Measurements from ENCODE around the gene MRTFA. TPM values are rescaled to one million over a fixed set of nuclear protein-coding genes. Genes with fewer than 3 reads are reported as not detected.

Gene MRTFA
- total RNA-seq, 3 donors from 2014 or later: 32.4 to 45.3 (median 35.0) TPM

DNA sequence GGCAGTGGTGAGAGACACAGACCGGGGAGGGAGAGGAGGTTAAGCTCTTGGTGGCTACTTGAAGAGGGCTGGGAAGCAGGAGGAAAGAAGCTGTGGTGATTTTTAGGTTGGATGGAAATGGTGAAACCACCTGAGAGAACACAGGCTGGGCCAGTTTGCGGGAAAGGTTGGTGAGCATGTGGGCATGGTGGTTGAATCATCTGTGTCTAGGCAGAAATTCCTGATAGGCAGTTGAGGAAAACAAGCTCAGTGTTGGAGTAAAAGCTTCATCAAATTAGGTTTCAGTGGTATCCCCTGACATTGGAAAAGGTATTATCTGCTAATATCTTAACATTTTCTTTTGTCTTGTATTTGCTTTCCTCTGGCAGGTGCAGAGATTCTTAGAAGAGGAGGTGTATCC, 270.5 kb downstream of the MRTFA start:
- H3K4me1 ChIP-seq (ENCODE audit: low read depth): peaks cover 3% of the 10 kb centered on the region
- no peak for ATAC-seq
- TF ChIP-seq, protein P1, sequence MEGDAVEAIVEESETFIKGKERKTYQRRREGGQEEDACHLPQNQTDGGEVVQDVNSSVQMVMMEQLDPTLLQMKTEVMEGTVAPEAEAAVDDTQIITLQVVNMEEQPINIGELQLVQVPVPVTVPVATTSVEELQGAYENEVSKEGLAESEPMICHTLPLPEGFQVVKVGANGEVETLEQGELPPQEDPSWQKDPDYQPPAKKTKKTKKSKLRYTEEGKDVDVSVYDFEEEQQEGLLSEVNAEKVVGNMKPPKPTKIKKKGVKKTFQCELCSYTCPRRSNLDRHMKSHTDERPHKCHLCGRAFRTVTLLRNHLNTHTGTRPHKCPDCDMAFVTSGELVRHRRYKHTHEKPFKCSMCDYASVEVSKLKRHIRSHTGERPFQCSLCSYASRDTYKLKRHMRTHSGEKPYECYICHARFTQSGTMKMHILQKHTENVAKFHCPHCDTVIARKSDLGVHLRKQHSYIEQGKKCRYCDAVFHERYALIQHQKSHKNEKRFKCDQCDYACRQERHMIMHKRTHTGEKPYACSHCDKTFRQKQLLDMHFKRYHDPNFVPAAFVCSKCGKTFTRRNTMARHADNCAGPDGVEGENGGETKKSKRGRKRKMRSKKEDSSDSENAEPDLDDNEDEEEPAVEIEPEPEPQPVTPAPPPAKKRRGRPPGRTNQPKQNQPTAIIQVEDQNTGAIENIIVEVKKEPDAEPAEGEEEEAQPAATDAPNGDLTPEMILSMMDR (IDR thresholded peaks at IDR 0.05): no peak
- H3K4me3 ChIP-seq: no peak overlapping the region
- no peak for DNase-seq
- no peaks in the 10 kb centered on the region for H3K9me3 ChIP-seq
- intact Hi-C loops (cut with DNase I, micrococcal nuclease): no loop called here
- H3K36me3 ChIP-seq (ENCODE audit: low read depth): peaks cover 12% of the 10 kb centered on the region

DNA sequence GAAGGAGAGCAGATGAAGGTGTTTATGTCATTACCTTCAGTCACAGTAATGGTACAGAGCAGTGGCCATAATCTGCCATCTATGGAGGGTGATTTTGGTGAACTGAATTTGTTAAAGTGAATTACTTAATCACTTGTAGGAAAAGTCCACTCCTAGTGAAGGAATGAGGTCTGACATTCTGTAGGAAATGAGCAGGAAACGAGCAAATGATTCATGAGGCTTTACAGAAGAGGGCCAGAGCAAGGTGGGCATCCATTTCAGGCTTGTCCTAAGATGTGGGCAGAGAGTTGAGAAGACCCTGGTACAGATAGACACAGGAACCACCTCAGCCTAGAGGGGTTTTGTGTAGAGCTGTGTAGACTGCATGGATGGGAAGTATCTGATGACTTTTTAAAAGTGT, 272.1 kb downstream of the MRTFA start:
- TF ChIP-seq, protein P1 (IDR thresholded peaks at IDR 0.05): no peak
- H3K9me3 ChIP-seq: no peaks in the 10 kb centered on the region
- DNase-seq (no peak), ATAC-seq (no peak)
- H3K36me3 ChIP-seq (ENCODE audit: low read depth): peaks cover 13% of the 10 kb centered on the region
- peaks cover 3% of the 10 kb centered on the region for H3K4me1 ChIP-seq (ENCODE audit: low read depth)
- intact Hi-C loops (cut with DNase I, micrococcal nuclease): no loop called here
- no peak overlapping the region for H3K4me3 ChIP-seq

DNA sequence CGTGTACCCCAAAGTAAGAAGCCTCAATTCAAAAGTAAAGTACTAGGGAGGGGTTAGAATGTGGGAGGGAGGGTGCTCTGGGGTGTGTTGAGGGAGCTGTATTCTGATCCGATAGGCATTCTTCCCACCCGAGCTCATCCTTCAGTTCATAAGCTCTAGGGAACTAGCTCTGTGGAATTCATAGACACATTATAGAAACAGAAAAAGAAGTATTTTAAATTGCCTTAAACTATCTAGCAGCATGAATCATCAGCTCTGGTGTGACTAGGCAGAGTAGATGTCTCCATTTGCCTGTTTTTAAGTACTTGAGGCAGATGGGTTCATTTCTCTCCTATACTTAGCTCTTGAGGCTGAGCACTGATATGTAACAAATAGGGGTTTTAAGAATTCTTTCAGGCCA, 273.5 kb downstream of the MRTFA start:
- Histone ChIP-seq H3K4me1 (ENCODE audit: low read depth) (peaks cover 3% of the 10 kb centered on the region), H3K36me3 (ENCODE audit: low read depth) (peaks cover 25% of the 10 kb centered on the region), H3K9me3 (no peaks in the 10 kb centered on the region), H3K4me3 (no peak overlapping the region)
- TF ChIP-seq, protein P1 (IDR thresholded peaks at IDR 0.05): no peak
- DNase-seq: no peak
- no peak for ATAC-seq
- intact Hi-C loops (cut with DNase I, micrococcal nuclease): no loop called here

DNA sequence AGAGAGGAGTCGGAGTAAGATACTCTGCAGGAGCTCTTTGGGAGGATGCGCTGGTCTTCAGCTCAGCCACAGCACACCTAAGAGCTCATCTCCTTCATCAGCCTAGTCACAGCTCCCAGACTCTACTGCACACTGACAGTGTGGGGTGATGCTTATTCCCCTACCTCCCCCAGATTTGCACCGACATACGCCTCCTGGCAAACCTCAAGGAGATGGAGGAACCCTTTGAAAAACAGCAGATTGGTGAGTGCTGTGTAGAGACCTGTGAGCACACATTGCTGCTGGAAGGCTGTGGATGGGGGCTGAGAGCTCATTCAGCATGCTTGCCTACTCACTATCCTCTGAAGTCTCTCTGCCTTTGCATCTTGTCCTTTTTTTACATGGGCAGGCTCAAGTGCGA, 275.4 kb downstream of the MRTFA start:
- no peaks in the 10 kb centered on the region for H3K9me3 ChIP-seq
- H3K4me3 ChIP-seq: no peak overlapping the region
- ATAC-seq (no peak), DNase-seq (no peak)
- no peaks in the 10 kb centered on the region for H3K4me1 ChIP-seq (ENCODE audit: low read depth)
- H3K36me3 ChIP-seq (ENCODE audit: low read depth): peaks cover 25% of the 10 kb centered on the region
- TF ChIP-seq, protein P1 (IDR thresholded peaks at IDR 0.05): no peak
- intact Hi-C loops (cut with DNase I, micrococcal nuclease): no loop called here

Other genes with a start within 250 kb of the MRTFA start
- gene MCHR1, start 42.8 kb upstream of the MRTFA start, total RNA-seq: under 1 TPM in 1 of 3 donors, not detected in 2; 0.41 TPM
- 10 to 100 TPM in 2 of 3 donors, 1 to 10 TPM in 1; 8.7 to 12.1 (median 11.9) TPM for gene SLC25A17, start 182.6 kb upstream of the MRTFA start, total RNA-seq
- 100 to 1,000 TPM; 151 to 278 (median 151) TPM for gene ST13, start 219.9 kb upstream of the MRTFA start, total RNA-seq
- gene XPNPEP3, start 220.4 kb upstream of the MRTFA start, total RNA-seq: 10 to 100 TPM in 2 of 3 donors, 1 to 10 TPM in 1; 9.8 to 21.7 (median 14.6) TPM
- gene DNAJB7, start 225.4 kb upstream of the MRTFA start, total RNA-seq: under 1 TPM; 0.14 to 0.90 (median 0.25) TPM

All from mucosa of descending colon (tissue), 3 donors.